HG03060 (cell line): ENCODE data around the gene GJA10.

Experiments
- ATAC-seq: cut with Tn5 transposase; IDR thresholded peaks from one replicate; pipeline ENCODE4 v1.9.1; 2021; ENCODE audit warnings: low read depth, moderate number of reproducible peaks; ENCODE audit not compliant: unreplicated experiment

GJA10 gene

GRCh38 chr6:89942601-89943000, 48.3 kb downstream of the GJA10 start:
- ATAC-seq: no peak

- no peak for ATAC-seq
Measured at GRCh38 chr6:89944181-89944755, 50.0 kb downstream of the GJA10 start.

GRCh38 chr6:89944826-89945407, 50.6 kb downstream of the GJA10 start:
- no peak for ATAC-seq
